HepG2 (cell line): Measurements from ENCODE around the gene MT1F. TPM values are rescaled to one million over a fixed set of nuclear protein-coding genes. Genes with fewer than 3 reads are reported as not detected.

ENCODE experiments used
- ATAC-seq: fragments of 200-7000 bp; cut with Tn5 transposase; 3 replicates; pipeline ENCODE4 v1.9.1; 2020; ENCODE audit warnings: mild to moderate bottlenecking, moderate library complexity
- BruUV-seq: library from RNA; stranded (reverse); fragments of 400-500 nt; replicated peaks from 2 replicates; lab custom pipeline; 2021; lab: Mats Ljungman, UMichigan
- CTCF ChIA-PET: fragments of 300-600 bp; formaldehyde crosslinking; extraction: SDS; loops from one replicate; lab custom pipeline; 2021; ENCODE audit warnings: low total read pairs, inconsistent platforms, low intra/inter-chr PET ratio; lab: Yijun Ruan, JAX
- POLR2A ChIA-PET: fragments of 350-600 bp; sonication (Branson Sonifier 250); formaldehyde crosslinking; loops from one replicate; lab custom pipeline; 2020; ENCODE audit warnings: antibody characterized with exemption, inconsistent platforms; lab: Yijun Ruan, JAX
- DNase-seq: peaks from one replicate; pipeline ENCODE4 v3.0.0-alpha.2; 2015; ENCODE audit warnings: low spot score
- FAIRE-seq: peaks from 3 replicates; lab custom pipeline; 2011; peaks lifted over from hg19 to GRCh38; lab: Jason Lieb, UNC
- H2AFZ ChIP-seq: one replicate; pipeline ENCODE4 v1.6.1; 2011; ENCODE audit warnings: low read length, inconsistent platforms
- H3K27ac ChIP-seq: fragments of 300-600 bp; 3 replicates; pipeline ENCODE4 v1.8.0; 2011; ENCODE audit warnings: mixed run types, mild to moderate bottlenecking, mixed read lengths, low read length, inconsistent platforms; ENCODE audit not compliant: insufficient read depth; ENCODE audit errors: extremely low read length
- H3K27me3 ChIP-seq, 2 experiments: fragments of 200-600 bp in 1 of 2; 2 replicates in 1 of 2; 3 replicates in 1 of 2; pipeline versions ENCODE4 v1.6.0 to v1.8.0; 2011; ENCODE audit warnings: low read length in 2 of 2, mild to moderate bottlenecking in 2 of 2, moderate library complexity in 2 of 2, inconsistent platforms in 1 of 2; ENCODE audit not compliant: insufficient read depth in 2 of 2, control insufficient read depth in 1 of 2
- H3K36me3 ChIP-seq, 2 experiments: fragments of 200-600 bp in 1 of 2; replicated peaks in 1 of 2; 2 replicates in 1 of 2; 3 replicates in 1 of 2; pipeline versions ENCODE4 v1.5.1 to v1.8.0; 2011; ENCODE audit warnings: low read length in 2 of 2, inconsistent platforms in 1 of 2; ENCODE audit not compliant: insufficient read depth in 2 of 2, control insufficient read depth in 1 of 2
- H3K4me1 ChIP-seq: 2 replicates; pipeline ENCODE4 v1.5.1; 2012; ENCODE audit warnings: low read length, inconsistent platforms; ENCODE audit not compliant: insufficient read depth
- H3K4me2 ChIP-seq: 2 replicates; pipeline ENCODE4 v1.6.0; 2011; ENCODE audit warnings: low read depth, low read length, inconsistent platforms
- H3K4me3 ChIP-seq, 3 experiments: fragments of 200-600 bp in 1 of 3; sonication (generic), shearing (Covaris generic) in 1 of 3; replicated peaks in 1 of 3; 2 replicates each; pipeline ENCODE4 v1.5.1; 2011 to 2016; ENCODE audit warnings: low read length in 3 of 3, inconsistent platforms in 2 of 3, low read depth in 2 of 3, mild to moderate bottlenecking in 2 of 3, control low read depth in 1 of 3, mixed read lengths in 1 of 3; ENCODE audit not compliant: insufficient read depth in 1 of 3
- H3K79me2 ChIP-seq: one replicate; pipeline ENCODE4 v1.6.1; 2011; ENCODE audit warnings: low read length, inconsistent platforms; ENCODE audit not compliant: insufficient read depth
- H3K9ac ChIP-seq: 2 replicates; pipeline ENCODE4 v1.6.0; 2011; ENCODE audit warnings: mild to moderate bottlenecking, low read depth, low read length, inconsistent platforms; ENCODE audit not compliant: insufficient read depth
- H3K9me3 ChIP-seq: 2 replicates; pipeline ENCODE4 v1.5.1; 2012; ENCODE audit warnings: mild to moderate bottlenecking, low read length
- H4K20me1 ChIP-seq: 2 replicates; pipeline ENCODE4 v1.6.0; 2011; ENCODE audit warnings: inconsistent platforms, mild to moderate bottlenecking, low read length, moderate library complexity; ENCODE audit not compliant: insufficient read depth
- ERF ChIP-seq: IDR thresholded peaks from 2 replicates; pipeline ENCODE4 v1.6.1; 2018; ENCODE audit warnings: missing biosample characterization, missing genetic modification reagents
- KLF11 ChIP-seq: IDR thresholded peaks from 2 replicates; pipeline ENCODE4 v1.6.1; 2016; ENCODE audit warnings: missing compliant biosample characterization
- MED13 ChIP-seq: sonication (generic); formaldehyde crosslinking; IDR thresholded peaks from 2 replicates; pipeline ENCODE4 v1.5.0; 2020; ENCODE audit warnings: missing genetic modification reagents
- MIER2 ChIP-seq: IDR thresholded peaks from 2 replicates; pipeline ENCODE4 v1.6.1; 2016; ENCODE audit warnings: missing biosample characterization, missing genetic modification reagents
- MYNN ChIP-seq: sonication (generic); formaldehyde crosslinking; IDR thresholded peaks from 2 replicates; pipeline ENCODE4 v1.4.0; 2020; ENCODE audit warnings: mild to moderate bottlenecking, low read depth, missing genetic modification reagents
- TEAD3 ChIP-seq: optimal IDR thresholded peaks from 2 replicates; pipeline ENCODE3; 2016; ENCODE audit warnings: borderline replicate concordance
- TOE1 ChIP-seq: sonication (generic); formaldehyde crosslinking; IDR thresholded peaks from 2 replicates; pipeline ENCODE4 v1.4.0; 2020; ENCODE audit warnings: mild to moderate bottlenecking, missing genetic modification reagents
- ZNF501 ChIP-seq: sonication (generic); formaldehyde crosslinking; IDR thresholded peaks from 2 replicates; pipeline ENCODE4 v1.5.1; 2020; ENCODE audit warnings: mild to moderate bottlenecking, moderate library complexity, missing genetic modification reagents
- ZNF546 ChIP-seq: sonication (generic); formaldehyde crosslinking; conservative IDR thresholded peaks from 2 replicates; pipeline ENCODE4 v1.8.1; 2023; ENCODE audit warnings: mild to moderate bottlenecking, missing genetic modification reagents
- ZNF724P ChIP-seq: sonication (generic); formaldehyde crosslinking; IDR thresholded peaks from 2 replicates; pipeline ENCODE4 v1.8.0; 2022; ENCODE audit warnings: missing genetic modification reagents, borderline replicate concordance
- WGBS: methylation state at CpG from one replicate; pipeline ENCODE4 v1.1.6; 2017; ENCODE audit warnings: low lambda C conversion rate; 5-methylcytosine and 5-hydroxymethylcytosine counted together
- in situ Hi-C: cut with HindIII; loops from 2 replicates; pipeline ENCODE4 v1.10.0; 2017; ENCODE audit warnings: low pct_unique_long_range_greater_than_20kb; ENCODE audit not compliant: extremely low pct_ligation_motif_present
- intact Hi-C: fragments of 100-400 bp; cut with micrococcal nuclease; formaldehyde crosslinking; loops from one replicate; pipeline ENCODE4 v1.10.0; 2022; ENCODE audit not compliant: unreplicated experiment
- polyA plus RNA-seq, 8 experiments: library from polyadenylated mRNA; depleted of rRNA in 3 of 8; stranded (reverse) in 7 of 8; unstranded in 1 of 8; fragments of >200 nt; fragmentation: Illumina TruSeq in 4 of 8; extraction: Trizol in 4 of 8; gene quantifications; 2 replicates each; pipeline versions ENCODE4 v1.2.1 to v1.2.3, GENCODE V29; 2011 to 2016; ENCODE audit warnings: low read depth in 4 of 8, missing spikeins in 1 of 8, mixed read lengths in 1 of 8; ENCODE audit not compliant: insufficient read depth in 1 of 8
- total RNA-seq, 5 experiments: library from RNA; depleted of rRNA; stranded (reverse); fragments of >200 nt; fragmentation: Illumina TruSeq; extraction: Trizol; gene quantifications; 2 replicates each; pipeline ENCODE4 v1.2.3, GENCODE V29; 2016; ENCODE audit warnings: low read depth in 1 of 5
- TF ChIP-seq, protein P1 (sequence below): sonication (generic); formaldehyde crosslinking; IDR thresholded peaks from 2 replicates; pipeline ENCODE4 v1.5.0; 2020; ENCODE audit warnings: missing genetic modification reagents
- TF ChIP-seq, protein P2 (sequence below), 2 experiments: IDR thresholded peaks; 2 replicates each; pipeline ENCODE4 v1.6.1; 2011 to 2012; ENCODE audit warnings: low read length in 2 of 2, borderline replicate concordance in 1 of 2, low read depth in 1 of 2, mild to moderate bottlenecking in 1 of 2, moderate library complexity in 1 of 2

Gene MT1F
- total and polyA plus RNA-seq, 2 of the 13 experiments (the other 11 are each of a cell fraction or from before 2014, with no cell fraction given), result 1.9 to 169 TPM

DNA sequence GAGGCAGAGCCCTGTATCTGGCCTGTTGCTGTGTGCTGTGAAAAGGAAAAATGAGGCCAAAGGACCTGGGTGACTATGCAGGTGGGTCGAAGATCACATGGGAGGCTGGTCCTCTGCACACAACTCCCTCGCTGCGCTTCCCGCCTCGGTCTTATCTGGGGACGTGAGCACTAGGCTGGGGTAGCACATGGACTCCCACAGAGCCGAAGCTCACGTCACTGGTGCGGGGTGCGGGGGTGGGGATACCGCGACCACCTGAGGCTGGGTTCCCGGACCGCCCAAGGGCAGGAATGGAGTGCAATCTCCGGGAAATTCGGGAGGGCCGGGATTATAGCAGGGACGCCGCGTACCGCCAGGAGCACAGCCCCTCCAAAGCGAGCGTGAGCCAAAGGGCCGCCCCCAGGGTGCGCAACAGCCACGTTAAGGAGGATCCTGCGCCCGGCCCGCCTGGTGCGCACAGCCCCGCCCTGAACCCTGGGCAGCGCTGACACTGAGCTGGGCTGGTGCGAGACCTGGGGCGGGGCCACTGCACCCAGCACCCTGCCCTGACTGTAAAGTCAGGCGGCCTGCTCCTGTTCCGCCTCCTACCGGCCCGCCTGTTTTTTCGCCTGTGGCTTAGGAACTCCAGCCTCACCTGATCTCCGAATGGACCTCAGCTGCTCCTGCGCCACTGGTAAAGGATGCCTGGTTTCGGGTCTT is 14.5 kb upstream of the MT1F start (continued):
- TF ChIP-seq, protein P1, sequence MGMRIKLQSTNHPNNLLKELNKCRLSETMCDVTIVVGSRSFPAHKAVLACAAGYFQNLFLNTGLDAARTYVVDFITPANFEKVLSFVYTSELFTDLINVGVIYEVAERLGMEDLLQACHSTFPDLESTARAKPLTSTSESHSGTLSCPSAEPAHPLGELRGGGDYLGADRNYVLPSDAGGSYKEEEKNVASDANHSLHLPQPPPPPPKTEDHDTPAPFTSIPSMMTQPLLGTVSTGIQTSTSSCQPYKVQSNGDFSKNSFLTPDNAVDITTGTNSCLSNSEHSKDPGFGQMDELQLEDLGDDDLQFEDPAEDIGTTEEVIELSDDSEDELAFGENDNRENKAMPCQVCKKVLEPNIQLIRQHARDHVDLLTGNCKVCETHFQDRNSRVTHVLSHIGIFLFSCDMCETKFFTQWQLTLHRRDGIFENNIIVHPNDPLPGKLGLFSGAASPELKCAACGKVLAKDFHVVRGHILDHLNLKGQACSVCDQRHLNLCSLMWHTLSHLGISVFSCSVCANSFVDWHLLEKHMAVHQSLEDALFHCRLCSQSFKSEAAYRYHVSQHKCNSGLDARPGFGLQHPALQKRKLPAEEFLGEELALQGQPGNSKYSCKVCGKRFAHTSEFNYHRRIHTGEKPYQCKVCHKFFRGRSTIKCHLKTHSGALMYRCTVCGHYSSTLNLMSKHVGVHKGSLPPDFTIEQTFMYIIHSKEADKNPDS (CRISPR knock-in tag), result no peak
- TF ChIP-seq ZNF724P (CRISPR knock-in tag) (peak; percentile 51; the same call in 1 of the 2 replicates), MIER2 (no peak), MYNN (CRISPR knock-in tag) (no peak), KLF11 (CRISPR knock-in tag) (no peak), TOE1 (CRISPR knock-in tag) (no peak), MED13 (no peak)

DNA sequence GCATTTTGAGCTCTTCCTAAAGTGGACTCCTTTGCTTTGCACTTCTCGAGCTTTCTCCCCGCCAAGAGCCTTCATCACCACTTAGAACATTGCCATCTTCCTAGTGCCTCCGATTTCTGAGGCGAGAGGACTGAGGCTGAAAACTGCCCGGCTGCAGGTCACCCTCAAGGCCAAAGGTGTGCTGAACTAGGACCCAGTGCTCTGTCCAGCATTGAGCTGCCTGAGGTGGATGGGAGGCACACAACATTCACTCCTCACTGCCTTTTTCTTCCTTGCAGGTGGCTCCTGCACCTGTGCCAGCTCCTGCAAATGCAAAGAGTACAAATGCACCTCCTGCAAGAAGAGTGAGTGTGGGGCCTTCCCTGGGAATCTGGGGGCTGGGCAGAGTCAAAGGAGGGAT is 13.9 kb upstream of the MT1F start:
- TF ChIP-seq TEAD3 (peak; percentile 2), MIER2 (peak; percentile 84), ZNF546 (no peak), ZNF501 (CRISPR knock-in tag) (no peak), ERF (CRISPR knock-in tag) (0 out of 2 replicates have a peak, but pooled peaks have one; percentile 3)
- TF ChIP-seq, protein P2, sequence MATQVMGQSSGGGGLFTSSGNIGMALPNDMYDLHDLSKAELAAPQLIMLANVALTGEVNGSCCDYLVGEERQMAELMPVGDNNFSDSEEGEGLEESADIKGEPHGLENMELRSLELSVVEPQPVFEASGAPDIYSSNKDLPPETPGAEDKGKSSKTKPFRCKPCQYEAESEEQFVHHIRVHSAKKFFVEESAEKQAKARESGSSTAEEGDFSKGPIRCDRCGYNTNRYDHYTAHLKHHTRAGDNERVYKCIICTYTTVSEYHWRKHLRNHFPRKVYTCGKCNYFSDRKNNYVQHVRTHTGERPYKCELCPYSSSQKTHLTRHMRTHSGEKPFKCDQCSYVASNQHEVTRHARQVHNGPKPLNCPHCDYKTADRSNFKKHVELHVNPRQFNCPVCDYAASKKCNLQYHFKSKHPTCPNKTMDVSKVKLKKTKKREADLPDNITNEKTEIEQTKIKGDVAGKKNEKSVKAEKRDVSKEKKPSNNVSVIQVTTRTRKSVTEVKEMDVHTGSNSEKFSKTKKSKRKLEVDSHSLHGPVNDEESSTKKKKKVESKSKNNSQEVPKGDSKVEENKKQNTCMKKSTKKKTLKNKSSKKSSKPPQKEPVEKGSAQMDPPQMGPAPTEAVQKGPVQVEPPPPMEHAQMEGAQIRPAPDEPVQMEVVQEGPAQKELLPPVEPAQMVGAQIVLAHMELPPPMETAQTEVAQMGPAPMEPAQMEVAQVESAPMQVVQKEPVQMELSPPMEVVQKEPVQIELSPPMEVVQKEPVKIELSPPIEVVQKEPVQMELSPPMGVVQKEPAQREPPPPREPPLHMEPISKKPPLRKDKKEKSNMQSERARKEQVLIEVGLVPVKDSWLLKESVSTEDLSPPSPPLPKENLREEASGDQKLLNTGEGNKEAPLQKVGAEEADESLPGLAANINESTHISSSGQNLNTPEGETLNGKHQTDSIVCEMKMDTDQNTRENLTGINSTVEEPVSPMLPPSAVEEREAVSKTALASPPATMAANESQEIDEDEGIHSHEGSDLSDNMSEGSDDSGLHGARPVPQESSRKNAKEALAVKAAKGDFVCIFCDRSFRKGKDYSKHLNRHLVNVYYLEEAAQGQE (IDR thresholded peaks at IDR 0.05; ENCODE audit: borderline replicate concordance in 1 of 2, low read depth in 1 of 2, low read length in 2 of 2), result peak; percentile 55 to 87
- H3K4me1 ChIP-seq, result peaks cover 48% of the 10 kb centered on the region
- peak overlapping the region in 1 of 3 experiments; percentile 45; a peak in 1 of 6 replicates for H3K4me3 ChIP-seq
- POLR2A ChIA-PET, result interaction anchor here (1.3 to 1.8 kb wide), 2 partner anchors 18 to 37 kb away, joined by 3 to 5 read pairs; partner anchors contain the start of gene MT1E
- WGBS, result 39% methylated on average over 5 of the region's 5 CpGs
- H3K4me2 ChIP-seq, result peak overlapping the region; percentile 41
- H3K9me3 ChIP-seq, result no peaks in the 10 kb centered on the region
- no peak for ATAC-seq
- no peaks in the 10 kb centered on the region for H3K79me2 ChIP-seq
- no peak overlapping the region for H2AFZ ChIP-seq
- DNase-seq, result no peak
- CTCF ChIA-PET, result no interaction called here
- H3K27me3 ChIP-seq, result peaks cover 9 to 50% of the 10 kb centered on the region in 2 experiments; a peak in 4 of 5 replicates
- no TSS peak for BruUV-seq
- in situ Hi-C loops, result no loop called here
- intact Hi-C loops, result no loop called here
- FAIRE-seq, result no peak
- H3K9ac ChIP-seq, result no peak overlapping the region
- no peak overlapping the region for H3K27ac ChIP-seq
- no peaks in the 10 kb centered on the region for H4K20me1 ChIP-seq
- H3K36me3 ChIP-seq, result no peaks in the 10 kb centered on the region
